GM18861 (cell line): ENCODE results near the gene ACO2.
A peak's percentile ranks its signal among the peaks of the same experiment; 100 is the strongest.
"Not testable (repeated sequence)": the region's sequence is repeated elsewhere in the genome, so short reads cannot be mapped to it uniquely, and the experiment has no call there.

Experiments used
- ATAC-seq: cut with Tn5 transposase; IDR thresholded peaks from one replicate; pipeline ENCODE4 v1.9.1; 2021; ENCODE audit not compliant: unreplicated experiment

ACO2 gene

GRCh38 chr22:41539146-41540005 is 70.5 kb downstream of the ACO2 start:
- ATAC-seq: no peak

DNA sequence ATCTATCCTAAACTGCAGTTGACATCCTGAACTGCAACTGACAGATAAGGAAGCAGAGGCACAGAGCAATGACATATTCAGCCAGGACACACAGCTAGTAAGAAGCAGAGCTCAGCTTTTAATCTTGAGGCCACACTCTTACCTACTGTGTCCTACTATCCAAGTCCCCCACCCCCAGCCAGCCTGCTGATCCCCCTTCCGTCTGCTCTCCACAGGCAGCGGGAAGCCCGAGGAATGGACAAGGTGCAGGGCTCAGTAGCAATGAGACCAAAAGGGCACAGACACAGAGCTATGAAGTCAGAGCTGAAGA is 71.0 kb downstream of the ACO2 start:
- ATAC-seq: no peak

- no peak for ATAC-seq
Measured at GRCh38 chr22:41540365-41540764, 71.4 kb downstream of the ACO2 start.

- no peak for ATAC-seq
Measured at GRCh38 chr22:41541484-41541883, 72.6 kb downstream of the ACO2 start.

- ATAC-seq: no peak
Measured at GRCh38 chr22:41542224-41542623, 73.3 kb downstream of the ACO2 start.

DNA sequence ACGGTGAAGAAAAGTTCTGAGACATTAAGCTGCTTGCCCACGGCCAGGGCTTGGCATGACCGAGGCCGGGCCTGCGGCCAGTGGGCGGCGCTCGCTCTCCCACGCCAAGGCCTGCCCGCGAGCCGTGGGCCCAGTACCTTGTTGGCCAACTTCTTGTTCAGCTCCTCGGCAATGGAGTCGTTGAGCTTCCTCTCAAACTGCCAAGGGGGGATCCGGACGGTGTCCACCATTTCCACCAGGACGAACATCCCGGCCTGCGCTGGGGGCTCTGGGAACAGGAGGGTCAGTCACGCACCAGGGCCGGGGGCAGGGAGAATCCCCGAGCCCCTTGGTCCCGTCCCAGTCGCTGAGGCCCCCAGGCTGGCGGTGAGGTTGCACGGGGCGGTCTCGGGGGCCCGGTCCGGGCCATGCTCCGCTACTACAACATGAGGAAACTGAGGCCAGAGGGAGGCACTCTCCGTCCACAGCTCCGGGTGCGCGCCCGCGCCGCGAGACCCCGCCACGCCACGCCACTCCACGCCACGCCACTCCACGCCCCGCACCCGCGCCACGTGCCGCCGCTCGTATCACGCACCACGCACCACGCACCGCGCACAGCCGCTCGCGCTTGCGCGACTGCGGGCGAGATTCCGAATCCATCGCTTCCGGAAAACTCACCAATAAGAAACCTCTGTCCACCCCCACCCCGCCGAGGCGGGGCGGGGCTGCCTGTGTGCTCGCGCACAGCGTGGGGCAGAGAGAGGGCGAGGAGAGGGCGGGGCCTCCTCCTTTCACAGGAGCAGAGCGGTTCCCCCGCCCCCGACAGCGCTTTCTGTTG is 75.1 kb downstream of the ACO2 start, which contains the start of gene POLR3H:
TSS of gene POLR3H (minus strand) at position 617 of the 817 bp plus-strand sequence. CDS start at position 248, 369 bp downstream.
- peak; percentile 82 for ATAC-seq

DNA sequence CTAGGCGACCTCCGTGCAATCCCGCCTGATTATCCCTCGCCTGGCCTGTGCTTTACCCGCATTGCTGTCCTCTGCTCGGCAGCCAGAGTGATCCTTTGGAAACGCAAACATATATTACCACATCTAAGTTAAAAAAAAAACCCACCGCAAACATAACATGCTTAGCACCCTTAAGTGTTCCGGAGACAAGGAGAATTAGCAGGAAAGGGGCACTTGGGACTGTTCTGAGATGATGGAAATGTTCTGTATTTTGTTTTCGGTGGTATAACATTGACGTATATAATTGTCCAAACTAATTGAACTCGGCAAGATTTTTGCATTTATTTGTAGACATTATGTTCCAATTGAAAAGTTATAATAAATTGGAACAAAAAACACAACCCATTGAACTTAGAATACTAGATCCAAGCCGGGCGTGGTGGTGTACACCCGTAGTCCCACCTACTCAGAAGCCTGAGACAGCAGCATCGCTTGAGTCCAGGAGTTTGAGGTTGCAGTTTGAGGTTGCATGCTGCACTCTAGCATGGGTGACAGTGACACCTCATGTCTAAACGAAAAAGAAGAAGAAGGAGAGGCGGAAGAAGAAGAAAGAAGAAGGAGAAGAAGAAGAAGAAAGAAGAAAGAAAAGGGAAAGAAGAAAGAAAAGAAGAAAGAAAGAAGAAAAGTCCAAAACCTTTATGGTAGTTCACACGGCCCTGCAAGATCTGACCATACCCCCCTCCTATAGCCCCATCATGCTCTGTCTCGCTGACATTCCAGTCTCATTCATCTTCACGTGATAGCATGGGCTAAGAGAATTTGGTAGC is 76.0 kb downstream of the ACO2 start:
- ATAC-seq: no peak

- no peak for ATAC-seq
Measured at GRCh38 chr22:41548830-41549211, 79.9 kb downstream of the ACO2 start.

GRCh38 chr22:41550952-41551491 is 82.1 kb downstream of the ACO2 start:
- ATAC-seq: no peak

DNA sequence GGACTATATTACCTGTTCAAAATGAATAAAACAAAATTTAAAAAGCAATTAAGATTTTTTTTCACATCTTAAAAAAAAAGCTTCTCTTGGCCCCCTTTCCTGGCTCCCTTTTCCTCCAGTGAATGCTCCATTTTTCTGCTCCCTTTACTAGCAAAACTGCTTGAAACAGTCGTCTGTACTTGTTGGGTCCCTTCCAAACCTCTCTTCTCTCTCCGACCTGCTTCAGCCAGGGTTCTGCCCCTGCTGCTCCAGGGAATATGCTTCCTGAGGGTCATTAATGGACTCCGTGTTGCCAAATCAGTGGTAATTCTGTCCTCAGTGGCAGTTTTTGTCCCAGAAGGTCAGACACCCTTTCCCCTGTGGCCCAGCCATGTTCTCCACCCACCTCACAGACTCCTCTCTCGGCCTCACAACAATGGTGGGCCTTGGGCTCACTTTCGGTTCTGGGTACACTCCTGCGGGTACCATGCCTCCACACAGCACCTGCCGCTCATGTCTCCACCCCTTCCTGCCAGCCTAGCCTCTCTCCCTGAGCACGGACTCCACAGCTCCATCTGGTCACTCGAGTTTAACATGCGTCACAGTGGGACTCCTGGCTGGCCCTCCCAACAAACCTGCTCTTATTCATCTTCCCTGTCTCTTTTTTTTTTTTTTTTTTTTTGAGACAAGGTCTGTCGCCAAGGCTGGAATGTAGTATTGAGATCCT is 83.1 kb downstream of the ACO2 start:
- no peak for ATAC-seq

- no peak for ATAC-seq
Measured at GRCh38 chr22:41555325-41555982, 86.5 kb downstream of the ACO2 start.

GRCh38 chr22:41556561-41556960 is 87.6 kb downstream of the ACO2 start:
- no peak for ATAC-seq

- no peak for ATAC-seq
Measured at GRCh38 chr22:41557401-41558240, 88.7 kb downstream of the ACO2 start.

DNA sequence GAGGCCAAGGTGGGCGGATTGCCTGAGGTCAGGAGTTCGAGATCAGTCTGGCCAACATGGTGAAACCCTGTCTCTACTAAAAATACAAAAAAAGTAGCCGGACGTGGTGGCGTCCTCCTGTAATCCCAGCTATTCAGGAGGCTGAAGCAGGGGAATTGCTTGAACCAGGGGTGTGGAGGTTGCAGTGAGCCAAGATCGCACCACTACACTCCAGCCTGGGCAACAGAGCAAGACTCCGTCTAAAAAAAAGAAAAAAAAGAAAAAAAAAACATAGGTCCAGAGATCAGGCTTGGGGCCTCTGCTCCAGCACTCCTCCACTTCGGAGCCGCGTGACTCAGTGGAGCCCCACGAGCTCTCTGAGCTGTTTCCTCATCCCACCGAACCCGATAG is 89.3 kb downstream of the ACO2 start:
- not testable (repeated sequence) for ATAC-seq

GRCh38 chr22:41560095-41560471 is 91.2 kb downstream of the ACO2 start:
- ATAC-seq: no peak

GRCh38 chr22:41561335-41561734 is 92.4 kb downstream of the ACO2 start:
- ATAC-seq: no peak

- ATAC-seq: no peak
Measured at GRCh38 chr22:41561788-41562187, 92.9 kb downstream of the ACO2 start.

DNA sequence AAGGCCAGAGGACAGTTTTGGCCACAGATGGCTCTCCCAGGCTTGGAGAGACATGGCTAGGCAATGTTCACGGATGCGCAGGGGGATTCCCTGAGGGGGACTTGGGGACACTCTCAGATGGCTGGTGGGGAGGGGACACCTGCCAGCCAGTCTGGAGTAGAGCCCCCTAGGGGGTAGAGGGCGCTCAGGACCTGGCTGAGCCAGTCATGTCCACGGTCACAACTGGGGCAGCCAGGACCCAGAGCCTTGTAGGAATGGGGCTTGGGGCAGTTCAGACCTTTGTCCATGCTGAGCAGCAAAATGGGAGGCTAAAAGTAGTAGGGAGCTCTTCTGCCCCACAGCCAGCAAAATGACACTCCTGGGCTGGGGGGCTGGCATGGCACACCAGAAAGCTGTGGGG is 93.5 kb downstream of the ACO2 start:
- no peak for ATAC-seq

GRCh38 chr22:41563051-41563711 is 94.3 kb downstream of the ACO2 start:
- ATAC-seq: no peak
